Esophagus squamous epithelium (tissue), 5 donors: ENCODE data around the gene CDC42. TPM values are rescaled to one million over a fixed set of nuclear protein-coding genes. Genes with fewer than 3 reads are reported as not detected.

ENCODE experiments used
- DNase-seq: peaks from one replicate; lab custom pipeline; 2025; lab: John Stamatoyannopoulos, UW
- H3K27ac ChIP-seq, 4 donors: fragments of 200-600 bp; sonication (generic); one replicate each; pipeline ENCODE4 v1.5.1; 2016 to 2019; ENCODE audit warnings: mild to moderate bottlenecking in 1 of 4
- H3K27me3 ChIP-seq, 4 donors: fragments of 200-600 bp; sonication (generic); 1 replicate in 3 of 4; 2 replicates in 1 of 4; pipeline versions ENCODE4 v1.5.1 to v1.6.0; 2017 to 2021; ENCODE audit warnings: antibody characterized with exemption in 1 of 4
- H3K36me3 ChIP-seq, 3 donors: fragments of 200-600 bp; sonication (generic); one replicate each; pipeline ENCODE4 v1.5.1; 2016 to 2019
- H3K4me1 ChIP-seq, 3 donors: fragments of 200-600 bp; sonication (generic); one replicate each; pipeline ENCODE4 v1.5.1; 2017 to 2019
- H3K4me3 ChIP-seq, 4 donors: fragments of 200-600 bp; sonication (generic); 1 replicate in 3 of 4; 2 replicates in 1 of 4; pipeline ENCODE4 v1.5.1; 2016 to 2019; ENCODE audit warnings: mild to moderate bottlenecking in 2 of 4, moderate library complexity in 1 of 4
- H3K9me3 ChIP-seq, 3 donors: fragments of 200-600 bp; sonication (generic); one replicate each; pipeline ENCODE4 v1.5.1; 2016 to 2019
- POLR2A ChIP-seq, 4 donors: fragments of 450-650 bp; IDR thresholded peaks; one replicate each; pipeline ENCODE4 v1.6.1; 2017; ENCODE audit warnings: antibody characterized with exemption in 4 of 4, mild to moderate bottlenecking in 4 of 4, moderate library complexity in 3 of 4
- WGBS, 2 donors: methylation state at CpG; one replicate each; pipeline ENCODE4 v1.1.5; 2018; 5-methylcytosine and 5-hydroxymethylcytosine counted together
- intact Hi-C: fragments of 100-400 bp; cut with DNase I; formaldehyde crosslinking; loops from one replicate; pipeline ENCODE4 v1.15.0; 2022
- total RNA-seq, 4 donors: library from RNA; depleted of rRNA; stranded (reverse); fragments of >200 nt; gene quantifications; one replicate each; pipeline ENCODE4 v1.1.0, GENCODE V29; 2016
- TF ChIP-seq, protein P1 (sequence below), 6 experiments: fragments of 450-650 bp in 4 of 6; fragments of 200-600 bp in 2 of 6; sonication (generic) in 2 of 6; IDR thresholded peaks; one replicate each; pipeline ENCODE4 v1.5.1; 2016 to 2019; ENCODE audit warnings: antibody characterized with exemption in 6 of 6, mild to moderate bottlenecking in 4 of 6, moderate library complexity in 4 of 6
- donor health status: DM: yes; HTN: yes; CAD: no.

CDC42 gene
- total RNA-seq, 4 donors from 2014 or later, result 157 to 259 (median 192) TPM

DNA sequence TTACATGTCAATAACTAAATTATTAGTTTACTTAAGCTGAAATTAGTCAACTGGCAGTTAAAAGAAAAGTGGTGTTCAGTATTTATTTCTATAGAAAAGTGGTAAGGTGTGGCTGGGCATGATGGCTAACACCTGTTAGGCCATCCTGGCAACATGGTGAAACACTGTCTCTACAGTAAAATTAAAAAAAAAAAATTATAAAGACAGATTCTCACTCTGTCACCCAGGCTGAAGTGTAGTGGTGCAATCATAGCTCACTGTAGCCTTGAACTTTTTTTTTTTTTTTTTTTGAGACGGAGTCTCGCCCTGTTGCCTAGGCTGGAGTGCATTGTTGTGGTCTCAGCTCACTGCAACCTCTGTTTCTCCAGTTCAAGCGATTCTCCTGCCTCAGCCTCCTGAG, 57.5 kb downstream of the CDC42 start:
- intact Hi-C loops, result loop anchor here (10.0 kb wide), 1 partner anchor 305 kb away; no protein-coding TSS in a partner anchor
- WGBS, 2 donors, result 87 to 90% methylated on average over 3 of the region's 3 CpGs
- Histone ChIP-seq H3K9me3 (no peaks in the 10 kb centered on the region), H3K27ac (no peak overlapping the region), H3K36me3 (peaks cover 0 to 75% (median 3%) of the 10 kb centered on the region in 3 donors), H3K4me3 (no peak overlapping the region), H3K4me1 (peaks cover 5 to 53% (median 15%) of the 10 kb centered on the region in 3 donors), H3K27me3 (no peaks in the 10 kb centered on the region)
- DNase-seq, result no peak
- TF ChIP-seq, protein P1, sequence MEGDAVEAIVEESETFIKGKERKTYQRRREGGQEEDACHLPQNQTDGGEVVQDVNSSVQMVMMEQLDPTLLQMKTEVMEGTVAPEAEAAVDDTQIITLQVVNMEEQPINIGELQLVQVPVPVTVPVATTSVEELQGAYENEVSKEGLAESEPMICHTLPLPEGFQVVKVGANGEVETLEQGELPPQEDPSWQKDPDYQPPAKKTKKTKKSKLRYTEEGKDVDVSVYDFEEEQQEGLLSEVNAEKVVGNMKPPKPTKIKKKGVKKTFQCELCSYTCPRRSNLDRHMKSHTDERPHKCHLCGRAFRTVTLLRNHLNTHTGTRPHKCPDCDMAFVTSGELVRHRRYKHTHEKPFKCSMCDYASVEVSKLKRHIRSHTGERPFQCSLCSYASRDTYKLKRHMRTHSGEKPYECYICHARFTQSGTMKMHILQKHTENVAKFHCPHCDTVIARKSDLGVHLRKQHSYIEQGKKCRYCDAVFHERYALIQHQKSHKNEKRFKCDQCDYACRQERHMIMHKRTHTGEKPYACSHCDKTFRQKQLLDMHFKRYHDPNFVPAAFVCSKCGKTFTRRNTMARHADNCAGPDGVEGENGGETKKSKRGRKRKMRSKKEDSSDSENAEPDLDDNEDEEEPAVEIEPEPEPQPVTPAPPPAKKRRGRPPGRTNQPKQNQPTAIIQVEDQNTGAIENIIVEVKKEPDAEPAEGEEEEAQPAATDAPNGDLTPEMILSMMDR (IDR thresholded peaks at IDR 0.05), result no peak
- no peak for TF ChIP-seq POLR2A (IDR thresholded peaks at IDR 0.05)

DNA sequence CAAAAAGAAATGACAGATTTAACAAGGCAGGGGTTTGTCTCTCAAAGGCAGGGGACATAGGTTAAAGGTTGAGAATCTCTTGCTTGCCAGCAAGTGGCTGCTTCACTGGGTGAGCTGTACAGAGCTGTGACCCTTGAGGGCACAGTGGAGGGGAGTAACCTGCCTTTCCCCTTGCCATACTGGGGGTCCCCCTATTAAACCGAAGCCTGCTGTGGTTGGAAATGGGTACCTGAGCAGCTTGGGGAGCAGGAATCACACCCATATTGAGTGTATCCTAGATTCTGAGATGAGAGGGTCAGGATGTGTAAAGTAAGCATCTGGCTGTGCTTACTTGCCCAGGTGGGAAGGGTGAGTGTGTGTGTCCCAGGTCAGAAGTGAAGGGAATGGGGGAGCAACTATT, 58.6 kb downstream of the CDC42 start:
- WGBS, 2 donors, result 80 to 100% methylated on average over 1 of the region's 1 CpG
- no peaks in the 10 kb centered on the region for H3K27me3 ChIP-seq
- TF ChIP-seq, protein P1 (IDR thresholded peaks at IDR 0.05), result no peak
- no peak for TF ChIP-seq POLR2A (IDR thresholded peaks at IDR 0.05)
- H3K36me3 ChIP-seq, result peaks cover 0 to 76% (median 3%) of the 10 kb centered on the region in 3 donors
- H3K27ac ChIP-seq, result no peak overlapping the region
- no peak overlapping the region for H3K4me3 ChIP-seq
- peaks cover 5 to 62% (median 15%) of the 10 kb centered on the region in 3 donors for H3K4me1 ChIP-seq
- H3K9me3 ChIP-seq, result no peaks in the 10 kb centered on the region
- intact Hi-C loops, result loop anchor here (10.0 kb wide), 1 partner anchor 304 kb away; no protein-coding TSS in a partner anchor
- no peak for DNase-seq

DNA sequence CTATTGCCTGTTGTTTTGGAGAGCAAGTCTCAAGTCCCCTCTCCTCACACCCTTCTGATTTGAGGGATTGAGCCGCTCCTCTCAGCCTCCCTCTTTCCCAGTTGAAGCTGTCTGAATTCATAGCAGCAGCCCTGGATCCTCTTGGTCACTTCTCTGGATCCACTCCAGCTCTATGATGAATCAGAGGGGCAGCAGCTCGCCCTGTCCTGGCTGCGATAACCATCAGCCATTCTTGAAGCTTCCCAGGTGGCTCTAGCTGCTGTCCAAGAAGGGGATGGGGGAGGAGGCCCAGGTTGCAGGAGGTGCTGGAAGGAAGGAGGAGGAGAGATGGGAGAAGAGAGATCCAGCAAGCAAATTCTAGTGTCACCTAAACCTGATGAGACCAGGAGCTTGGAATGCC, 59.1 kb downstream of the CDC42 start:
- no peak overlapping the region for H3K4me3 ChIP-seq
- H3K4me1 ChIP-seq, result peaks cover 5 to 67% (median 15%) of the 10 kb centered on the region in 3 donors
- no peak for DNase-seq
- H3K27ac ChIP-seq, result no peak overlapping the region
- peaks cover 0 to 71% (median 3%) of the 10 kb centered on the region in 3 donors for H3K36me3 ChIP-seq
- intact Hi-C loops, result loop anchor here (10.0 kb wide), 1 partner anchor 303 kb away; no protein-coding TSS in a partner anchor
- no peaks in the 10 kb centered on the region for H3K9me3 ChIP-seq
- TF ChIP-seq POLR2A (IDR thresholded peaks at IDR 0.05), result no peak
- TF ChIP-seq, protein P1 (IDR thresholded peaks at IDR 0.05), result no peak
- WGBS, 2 donors, result 69 to 86% methylated on average over 1 to 3 of the region's 3 CpGs
- no peaks in the 10 kb centered on the region for H3K27me3 ChIP-seq

DNA sequence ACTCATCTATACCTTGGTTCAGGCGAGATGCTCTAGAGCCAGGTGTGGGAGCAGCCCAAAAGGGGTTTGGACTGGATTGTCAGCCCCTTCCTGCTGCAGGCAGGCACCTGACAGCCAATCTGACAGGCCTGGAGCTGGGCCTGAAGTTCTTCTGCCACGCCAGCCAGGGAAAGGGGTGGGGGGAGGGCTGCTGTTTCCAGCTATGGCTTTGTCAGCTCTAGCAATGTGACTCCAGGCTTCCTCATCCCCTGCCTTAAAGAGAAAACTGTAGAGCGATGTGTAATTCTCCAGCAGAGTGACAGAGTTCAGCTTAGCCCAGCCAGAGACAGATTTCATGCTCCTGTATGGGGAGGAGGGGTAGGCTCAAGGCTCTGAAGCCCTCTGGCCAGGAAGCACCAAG, 60.0 kb downstream of the CDC42 start:
- intact Hi-C loops, result loop anchor here (10.0 kb wide), 1 partner anchor 302 kb away; no protein-coding TSS in a partner anchor
- no peak for DNase-seq
- peaks cover 0 to 65% (median 3%) of the 10 kb centered on the region in 3 donors for H3K36me3 ChIP-seq
- no peaks in the 10 kb centered on the region for H3K9me3 ChIP-seq
- WGBS, 2 donors, result 69 to 79% methylated on average over 2 to 3 of the region's 3 CpGs
- TF ChIP-seq, protein P1 (IDR thresholded peaks at IDR 0.05), result no peak
- H3K27ac ChIP-seq, result no peak overlapping the region
- no peak overlapping the region for H3K4me3 ChIP-seq
- no peaks in the 10 kb centered on the region for H3K27me3 ChIP-seq
- H3K4me1 ChIP-seq, result peaks cover 5 to 76% (median 16%) of the 10 kb centered on the region in 3 donors

DNA sequence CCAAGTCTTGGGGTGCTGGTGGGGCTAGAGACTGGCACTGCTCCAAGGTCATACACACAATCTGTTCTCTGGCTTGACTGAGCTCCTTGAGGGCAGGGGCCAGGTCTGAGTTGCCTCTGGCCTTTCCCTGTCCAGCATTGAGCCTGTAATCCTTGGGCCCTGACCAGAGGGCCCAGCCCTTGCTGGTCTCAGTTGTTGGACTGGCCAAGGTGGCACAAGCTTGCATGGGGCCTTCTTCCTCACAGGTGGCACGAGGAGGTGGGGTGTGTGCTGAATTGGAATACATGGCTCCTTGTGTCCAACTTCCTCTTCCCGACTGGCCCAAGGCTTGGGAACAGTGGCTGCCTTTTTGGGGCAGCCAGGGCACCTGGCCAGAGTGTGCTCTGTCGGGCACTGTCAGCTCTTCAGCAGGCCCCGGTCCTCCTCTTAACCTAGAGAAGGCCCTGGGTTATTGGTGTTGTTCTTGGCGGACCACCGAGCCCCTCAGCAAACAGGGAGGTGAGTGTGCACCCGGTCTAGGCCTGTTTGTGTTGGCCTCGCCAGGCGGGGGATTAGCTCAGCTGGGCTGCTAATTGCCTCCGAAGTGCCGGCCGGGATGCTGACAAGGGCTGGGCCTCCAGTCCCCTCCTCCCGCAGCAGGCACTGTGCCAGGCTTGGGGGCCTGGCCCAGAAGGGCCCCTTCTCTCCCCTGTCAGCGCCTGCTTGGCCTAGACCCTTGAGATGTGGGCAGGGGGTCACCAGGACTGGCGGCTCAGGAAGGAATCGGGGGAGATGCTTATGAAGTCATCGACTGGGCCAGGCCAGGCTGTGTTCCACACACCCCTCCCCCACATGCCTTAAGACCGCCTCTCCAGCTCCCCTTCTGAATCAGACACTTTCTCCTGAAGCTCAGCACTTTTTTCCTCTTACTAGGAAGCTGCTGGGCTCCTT, 61.8 kb downstream of the CDC42 start:
- H3K4me3 ChIP-seq, result no peak overlapping the region
- no peaks in the 10 kb centered on the region for H3K9me3 ChIP-seq
- no peaks in the 10 kb centered on the region for H3K27me3 ChIP-seq
- peaks cover 4 to 80% (median 21%) of the 10 kb centered on the region in 3 donors for H3K4me1 ChIP-seq
- WGBS, 2 donors, result 32 to 78% methylated on average over 3 to 7 of the region's 18 CpGs
- H3K36me3 ChIP-seq, result peaks cover 0 to 59% (median 3%) of the 10 kb centered on the region in 3 donors
- peak overlapping the region in 1 of 4 donors; percentile 19 for H3K27ac ChIP-seq
- DNase-seq, result no peak
- TF ChIP-seq POLR2A (IDR thresholded peaks at IDR 0.05), result no peak
- intact Hi-C loops, result loop anchor here (10.0 kb wide), 1 partner anchor 300 kb away; no protein-coding TSS in a partner anchor
